Stimulated activated CD8-positive, alpha-beta memory T cell treated with anti-CD3 and anti-CD28 coated beads, Interleukin-4, amount 100 ng/mL, for 4 hours (primary cell): Measurements from ENCODE around the gene MORC2.

Source experiments
- DNase-seq, 2 donors: peaks; one replicate each; pipeline ENCODE4 v3.0.0-alpha.2; 2020; ENCODE audit warnings: low read depth in 2 of 2, low spot score in 1 of 2

The MORC2 gene

GRCh38 chr22:30968015-30968923 is at the start of gene MORC2:
MORC2 (minus strand) TSS chr22:30968774; CDS start chr22:30967889, 885 bp downstream.
- no peak for DNase-seq

- no peak for DNase-seq
These were observed 37.0 kb upstream of the MORC2 start for GRCh38 chr22:31005535-31005934.

- no peak for DNase-seq
These were observed 32.7 kb upstream of the MORC2 start for GRCh38 chr22:31001124-31001770.

GRCh38 chr22:30998329-30998728 is 29.8 kb upstream of the MORC2 start:
- DNase-seq, result no peak

- DNase-seq, result no peak
These were observed 27.9 kb upstream of the MORC2 start for GRCh38 chr22:30996462-30996861.

- no peak for DNase-seq
These were observed 26.4 kb upstream of the MORC2 start for GRCh38 chr22:30994960-30995359.

- no peak for DNase-seq
These were observed 24.0 kb upstream of the MORC2 start for GRCh38 chr22:30992565-30992964.

- no peak for DNase-seq
These were observed 22.1 kb upstream of the MORC2 start for GRCh38 chr22:30990690-30991089.

GRCh38 chr22:30989474-30989873 is 20.9 kb upstream of the MORC2 start:
- DNase-seq, result no peak

GRCh38 chr22:30985561-30986208 is 17.1 kb upstream of the MORC2 start:
- no peak for DNase-seq

GRCh38 chr22:30984317-30984716 is 15.7 kb upstream of the MORC2 start:
- no peak for DNase-seq

GRCh38 chr22:30982512-30982911 is 13.9 kb upstream of the MORC2 start:
- no peak for DNase-seq

GRCh38 chr22:30979932-30980331 is 11.4 kb upstream of the MORC2 start:
- DNase-seq, result no peak

- no peak for DNase-seq
These were observed 9.9 kb upstream of the MORC2 start for GRCh38 chr22:30978304-30978962.

GRCh38 chr22:30970356-30970746 is 1.8 kb upstream of the MORC2 start:
- DNase-seq, result no peak

- DNase-seq, result no peak
These were observed 1.2 kb upstream of the MORC2 start for GRCh38 chr22:30969532-30970355.

- peak; percentile 96 to 98 for DNase-seq
These were observed 454 bp upstream of the MORC2 start, which contains the start of gene TUG1 for GRCh38 chr22:30968924-30969531. TUG1 (plus strand) TSS chr22:30969265.

- no peak for DNase-seq
These were observed 3.7 kb downstream of the MORC2 start for GRCh38 chr22:30964858-30965257.

- no peak for DNase-seq
These were observed 13.4 kb downstream of the MORC2 start for GRCh38 chr22:30955153-30955552.

GRCh38 chr22:30953206-30953605 is 15.4 kb downstream of the MORC2 start:
- no peak for DNase-seq
